Liver (tissue), 9 donors: ENCODE data around the gene EXOSC2. TPM values are rescaled to one million over a fixed set of nuclear protein-coding genes. Genes with fewer than 3 reads are reported as not detected.

Experiments used
- DNase-seq: peaks from one replicate; pipeline ENCODE4 v3.0.0-alpha.2; 2017; ENCODE audit warnings: low spot score
- H3K27ac ChIP-seq, 2 donors: one replicate each; pipeline ENCODE4 v1.7.0; 2013; ENCODE audit warnings: inconsistent platforms in 2 of 2, low read length in 2 of 2, control low read depth in 1 of 2, low read depth in 1 of 2, mild to moderate bottlenecking in 1 of 2
- H3K27me3 ChIP-seq, 4 donors: one replicate each; pipeline versions ENCODE4 v1.6.1 to v1.7.0; 2013; ENCODE audit warnings: low read length in 3 of 4, inconsistent platforms in 1 of 4, mild to moderate bottlenecking in 1 of 4, moderate library complexity in 1 of 4; ENCODE audit not compliant: control insufficient read depth in 4 of 4, insufficient read depth in 4 of 4
- H3K36me3 ChIP-seq, 4 donors: one replicate each; pipeline versions ENCODE4 v1.6.1 to v1.7.0; 2013; ENCODE audit warnings: low read length in 3 of 4, mild to moderate bottlenecking in 3 of 4, low read depth in 1 of 4, moderate library complexity in 1 of 4; ENCODE audit not compliant: control insufficient read depth in 4 of 4, insufficient read depth in 3 of 4
- H3K4me1 ChIP-seq, 4 donors: one replicate each; pipeline versions ENCODE4 v1.6.1 to v1.7.0; 2013; ENCODE audit warnings: low read length in 3 of 4, mild to moderate bottlenecking in 3 of 4, moderate library complexity in 1 of 4; ENCODE audit not compliant: control insufficient read depth in 4 of 4, insufficient read depth in 4 of 4
- H3K4me3 ChIP-seq, 3 donors: one replicate each; pipeline versions ENCODE4 v1.6.1 to v1.7.0; 2013; ENCODE audit warnings: low read length in 3 of 3, control low read depth in 1 of 3, low read depth in 1 of 3, mild to moderate bottlenecking in 1 of 3
- H3K9ac ChIP-seq, 2 donors: one replicate each; pipeline ENCODE4 v1.7.0; 2013; ENCODE audit warnings: low read length in 2 of 2, mild to moderate bottlenecking in 2 of 2, moderate library complexity in 2 of 2, control low read depth in 1 of 2, low read depth in 1 of 2
- H3K9me3 ChIP-seq, 4 donors: one replicate each; pipeline versions ENCODE4 v1.6.1 to v1.7.0; 2013; ENCODE audit warnings: low read length in 3 of 4; ENCODE audit not compliant: control insufficient read depth in 4 of 4
- EGR1 ChIP-seq, 2 donors: IDR thresholded peaks; 2 replicates each; pipeline ENCODE4 v1.6.1; 2016 to 2018; ENCODE audit warnings: antibody characterized with exemption in 2 of 2, low read depth in 2 of 2
- FOXA1 ChIP-seq: IDR thresholded peaks from 2 replicates; pipeline ENCODE4 v1.6.1; 2016; ENCODE audit warnings: antibody characterized with exemption
- FOXA2 ChIP-seq: IDR thresholded peaks from 2 replicates; pipeline ENCODE4 v1.6.1; 2016; ENCODE audit warnings: antibody characterized with exemption
- GABPA ChIP-seq, 2 donors: IDR thresholded peaks in 1 of 2; conservative IDR thresholded peaks in 1 of 2; 2 replicates each; pipeline ENCODE4 v1.6.1; 2016; ENCODE audit warnings: antibody characterized with exemption in 2 of 2, mild to moderate bottlenecking in 1 of 2, moderate library complexity in 1 of 2
- HNF4G ChIP-seq: IDR thresholded peaks from 2 replicates; pipeline ENCODE4 v1.6.1; 2016; ENCODE audit warnings: antibody characterized with exemption
- JUND ChIP-seq, 2 donors: IDR thresholded peaks; 2 replicates each; pipeline ENCODE4 v1.6.1; 2016; ENCODE audit warnings: antibody characterized with exemption in 2 of 2
- NR2F2 ChIP-seq: IDR thresholded peaks from 2 replicates; pipeline ENCODE4 v1.6.1; 2016; ENCODE audit warnings: antibody characterized with exemption
- RXRA ChIP-seq, 2 donors: IDR thresholded peaks; 2 replicates each; pipeline ENCODE4 v1.6.1; 2017 to 2018; ENCODE audit warnings: antibody characterized with exemption in 2 of 2, mild to moderate bottlenecking in 1 of 2
- SP1 ChIP-seq: IDR thresholded peaks from 2 replicates; pipeline ENCODE4 v1.6.1; 2018; ENCODE audit warnings: antibody characterized with exemption, mild to moderate bottlenecking
- TAF1 ChIP-seq: conservative IDR thresholded peaks from 2 replicates; pipeline ENCODE4 v1.6.1; 2016; ENCODE audit warnings: antibody characterized with exemption, mild to moderate bottlenecking
- YY1 ChIP-seq: IDR thresholded peaks from 2 replicates; pipeline ENCODE4 v1.6.1; 2016; ENCODE audit warnings: antibody characterized with exemption, mild to moderate bottlenecking
- WGBS: extraction: QIAGEN DNeasy Blood & Tissue Kit; methylation state at CpG from one replicate; pipeline ENCODE4 v1.1.7; 2013; 5-methylcytosine and 5-hydroxymethylcytosine counted together
- polyA plus RNA-seq, 2 donors: library from polyadenylated mRNA; stranded (reverse) in 1 of 2; unstranded in 1 of 2; fragments of 200-250 nt in 1 of 2; fragments of >200 nt in 1 of 2; fragmentation: Nextera tagmentation in 1 of 2; extraction: Ambion mirVana in 1 of 2; gene quantifications; one replicate each; pipeline versions ENCODE4 v1.2.1 to v1.2.3, GENCODE V29; 2013 to 2015
- total RNA-seq, 2 donors: library from RNA; depleted of rRNA; stranded (reverse); fragments of >200 nt; gene quantifications; one replicate each; pipeline ENCODE4 v1.2.3, GENCODE V29; 2014
- TF ChIP-seq, protein P1 (sequence below): IDR thresholded peaks from 2 replicates; pipeline ENCODE4 v1.6.1; 2016; ENCODE audit warnings: antibody characterized with exemption
- TF ChIP-seq, protein P2 (sequence below): IDR thresholded peaks from 2 replicates; pipeline ENCODE4 v1.6.1; 2016; ENCODE audit warnings: antibody characterized with exemption
- TF ChIP-seq, protein P3 (sequence below): fragments of 150-350 bp; IDR thresholded peaks from 2 replicates; pipeline ENCODE4 v1.5.1; 2017; ENCODE audit warnings: improper control_type of control experiment, low read depth, low read length; ENCODE audit not compliant: missing input control
- TF ChIP-seq, protein P4 (sequence below): IDR thresholded peaks from 2 replicates; pipeline ENCODE4 v1.6.1; 2016; ENCODE audit warnings: antibody characterized with exemption
- TF ChIP-seq, protein P5 (sequence below): IDR thresholded peaks from 2 replicates; pipeline ENCODE4 v1.6.1; 2016; ENCODE audit warnings: antibody characterized with exemption, mild to moderate bottlenecking
- donor health status: healthy.
- donor health status: healthy.
- donor health status: healthy.
- donor health status: healthy.
- donor health status: healthy.

EXOSC2 gene
- total and polyA plus RNA-seq, 4 donors, result 7.6 to 21.2 (median 13.1) TPM

DNA sequence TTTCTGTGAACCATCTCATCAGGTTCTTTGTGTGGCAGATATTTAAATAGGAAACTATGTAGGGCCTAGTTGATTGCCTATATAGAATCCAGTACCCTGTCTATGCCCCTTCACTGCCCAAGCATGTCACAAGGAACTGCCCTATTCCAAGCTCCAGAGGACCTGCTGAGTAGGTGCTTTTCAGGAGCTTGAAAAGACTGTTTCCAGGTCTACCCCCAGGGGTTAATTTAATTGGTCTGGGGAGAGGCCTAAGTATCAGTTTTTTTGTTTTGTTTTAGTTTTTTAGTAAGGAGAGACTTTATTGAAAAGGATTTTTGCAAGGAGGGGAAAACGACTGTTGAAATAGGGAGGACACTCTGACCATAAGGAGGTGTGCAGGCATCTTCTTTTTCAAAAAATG is 43.3 kb downstream of the EXOSC2 start:
- WGBS, result 94% methylated on average over 1 of the region's 1 CpG

DNA sequence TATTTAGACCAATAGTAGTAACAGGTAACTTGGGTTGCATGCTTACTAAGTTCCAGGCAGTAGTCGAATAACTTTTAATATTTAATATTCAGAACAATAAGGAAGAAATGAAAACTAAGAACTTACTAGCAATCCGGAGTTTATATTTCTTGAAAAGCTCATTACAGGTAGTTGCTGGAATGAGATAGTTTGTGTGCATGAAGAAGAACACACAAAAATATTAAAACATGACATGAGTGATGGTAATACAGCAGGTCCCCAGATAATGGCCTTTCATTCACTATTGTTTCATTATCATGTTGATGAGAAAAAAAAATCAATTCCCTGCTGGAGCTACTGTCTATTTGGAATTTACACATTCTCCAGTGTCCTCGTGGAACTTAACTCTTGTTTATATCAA is 44.7 kb downstream of the EXOSC2 start:
- H3K4me1 ChIP-seq, result peaks cover 0 to 10% (median 3%) of the 10 kb centered on the region in 4 donors
- H3K36me3 ChIP-seq, result no peaks in the 10 kb centered on the region
- DNase-seq, result no peak
- H3K27me3 ChIP-seq, result no peaks in the 10 kb centered on the region
- no peak overlapping the region for H3K9ac ChIP-seq
- no peaks in the 10 kb centered on the region for H3K9me3 ChIP-seq
- no peak overlapping the region for H3K27ac ChIP-seq
- H3K4me3 ChIP-seq, result no peak overlapping the region
- 76% methylated on average over 3 of the region's 3 CpGs for WGBS
- no peak for TF ChIP-seq SP1
- TF ChIP-seq NR2F2, result no peak
- TF ChIP-seq, protein P1, sequence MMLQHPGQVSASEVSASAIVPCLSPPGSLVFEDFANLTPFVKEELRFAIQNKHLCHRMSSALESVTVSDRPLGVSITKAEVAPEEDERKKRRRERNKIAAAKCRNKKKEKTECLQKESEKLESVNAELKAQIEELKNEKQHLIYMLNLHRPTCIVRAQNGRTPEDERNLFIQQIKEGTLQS, result no peak
- TF ChIP-seq TAF1, result no peak
- TF ChIP-seq FOXA1, result no peak
- TF ChIP-seq EGR1 (IDR thresholded peaks at IDR 0.05; ENCODE audit: low read depth in 2 of 2), result no peak
- TF ChIP-seq, protein P2, sequence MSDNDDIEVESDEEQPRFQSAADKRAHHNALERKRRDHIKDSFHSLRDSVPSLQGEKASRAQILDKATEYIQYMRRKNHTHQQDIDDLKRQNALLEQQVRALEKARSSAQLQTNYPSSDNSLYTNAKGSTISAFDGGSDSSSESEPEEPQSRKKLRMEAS, result no peak
- TF ChIP-seq YY1, result no peak
- TF ChIP-seq, protein P3, sequence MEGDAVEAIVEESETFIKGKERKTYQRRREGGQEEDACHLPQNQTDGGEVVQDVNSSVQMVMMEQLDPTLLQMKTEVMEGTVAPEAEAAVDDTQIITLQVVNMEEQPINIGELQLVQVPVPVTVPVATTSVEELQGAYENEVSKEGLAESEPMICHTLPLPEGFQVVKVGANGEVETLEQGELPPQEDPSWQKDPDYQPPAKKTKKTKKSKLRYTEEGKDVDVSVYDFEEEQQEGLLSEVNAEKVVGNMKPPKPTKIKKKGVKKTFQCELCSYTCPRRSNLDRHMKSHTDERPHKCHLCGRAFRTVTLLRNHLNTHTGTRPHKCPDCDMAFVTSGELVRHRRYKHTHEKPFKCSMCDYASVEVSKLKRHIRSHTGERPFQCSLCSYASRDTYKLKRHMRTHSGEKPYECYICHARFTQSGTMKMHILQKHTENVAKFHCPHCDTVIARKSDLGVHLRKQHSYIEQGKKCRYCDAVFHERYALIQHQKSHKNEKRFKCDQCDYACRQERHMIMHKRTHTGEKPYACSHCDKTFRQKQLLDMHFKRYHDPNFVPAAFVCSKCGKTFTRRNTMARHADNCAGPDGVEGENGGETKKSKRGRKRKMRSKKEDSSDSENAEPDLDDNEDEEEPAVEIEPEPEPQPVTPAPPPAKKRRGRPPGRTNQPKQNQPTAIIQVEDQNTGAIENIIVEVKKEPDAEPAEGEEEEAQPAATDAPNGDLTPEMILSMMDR, result no peak
- TF ChIP-seq, protein P4, sequence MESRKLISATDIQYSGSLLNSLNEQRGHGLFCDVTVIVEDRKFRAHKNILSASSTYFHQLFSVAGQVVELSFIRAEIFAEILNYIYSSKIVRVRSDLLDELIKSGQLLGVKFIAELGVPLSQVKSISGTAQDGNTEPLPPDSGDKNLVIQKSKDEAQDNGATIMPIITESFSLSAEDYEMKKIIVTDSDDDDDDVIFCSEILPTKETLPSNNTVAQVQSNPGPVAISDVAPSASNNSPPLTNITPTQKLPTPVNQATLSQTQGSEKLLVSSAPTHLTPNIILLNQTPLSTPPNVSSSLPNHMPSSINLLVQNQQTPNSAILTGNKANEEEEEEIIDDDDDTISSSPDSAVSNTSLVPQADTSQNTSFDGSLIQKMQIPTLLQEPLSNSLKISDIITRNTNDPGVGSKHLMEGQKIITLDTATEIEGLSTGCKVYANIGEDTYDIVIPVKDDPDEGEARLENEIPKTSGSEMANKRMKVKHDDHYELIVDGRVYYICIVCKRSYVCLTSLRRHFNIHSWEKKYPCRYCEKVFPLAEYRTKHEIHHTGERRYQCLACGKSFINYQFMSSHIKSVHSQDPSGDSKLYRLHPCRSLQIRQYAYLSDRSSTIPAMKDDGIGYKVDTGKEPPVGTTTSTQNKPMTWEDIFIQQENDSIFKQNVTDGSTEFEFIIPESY, result no peak

More for the DNA sequence above, 43.3 kb downstream of the EXOSC2 start:
- no peak for TF ChIP-seq HNF4G
- no peak for TF ChIP-seq TAF1
- TF ChIP-seq FOXA2, result no peak
- TF ChIP-seq, protein P4, result no peak
- TF ChIP-seq, protein P5, sequence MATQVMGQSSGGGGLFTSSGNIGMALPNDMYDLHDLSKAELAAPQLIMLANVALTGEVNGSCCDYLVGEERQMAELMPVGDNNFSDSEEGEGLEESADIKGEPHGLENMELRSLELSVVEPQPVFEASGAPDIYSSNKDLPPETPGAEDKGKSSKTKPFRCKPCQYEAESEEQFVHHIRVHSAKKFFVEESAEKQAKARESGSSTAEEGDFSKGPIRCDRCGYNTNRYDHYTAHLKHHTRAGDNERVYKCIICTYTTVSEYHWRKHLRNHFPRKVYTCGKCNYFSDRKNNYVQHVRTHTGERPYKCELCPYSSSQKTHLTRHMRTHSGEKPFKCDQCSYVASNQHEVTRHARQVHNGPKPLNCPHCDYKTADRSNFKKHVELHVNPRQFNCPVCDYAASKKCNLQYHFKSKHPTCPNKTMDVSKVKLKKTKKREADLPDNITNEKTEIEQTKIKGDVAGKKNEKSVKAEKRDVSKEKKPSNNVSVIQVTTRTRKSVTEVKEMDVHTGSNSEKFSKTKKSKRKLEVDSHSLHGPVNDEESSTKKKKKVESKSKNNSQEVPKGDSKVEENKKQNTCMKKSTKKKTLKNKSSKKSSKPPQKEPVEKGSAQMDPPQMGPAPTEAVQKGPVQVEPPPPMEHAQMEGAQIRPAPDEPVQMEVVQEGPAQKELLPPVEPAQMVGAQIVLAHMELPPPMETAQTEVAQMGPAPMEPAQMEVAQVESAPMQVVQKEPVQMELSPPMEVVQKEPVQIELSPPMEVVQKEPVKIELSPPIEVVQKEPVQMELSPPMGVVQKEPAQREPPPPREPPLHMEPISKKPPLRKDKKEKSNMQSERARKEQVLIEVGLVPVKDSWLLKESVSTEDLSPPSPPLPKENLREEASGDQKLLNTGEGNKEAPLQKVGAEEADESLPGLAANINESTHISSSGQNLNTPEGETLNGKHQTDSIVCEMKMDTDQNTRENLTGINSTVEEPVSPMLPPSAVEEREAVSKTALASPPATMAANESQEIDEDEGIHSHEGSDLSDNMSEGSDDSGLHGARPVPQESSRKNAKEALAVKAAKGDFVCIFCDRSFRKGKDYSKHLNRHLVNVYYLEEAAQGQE, result no peak
- TF ChIP-seq EGR1 (IDR thresholded peaks at IDR 0.05; ENCODE audit: low read depth in 2 of 2), result no peak
- TF ChIP-seq YY1, result no peak
- no peak for TF ChIP-seq SP1
- no peak for TF ChIP-seq RXRA (IDR thresholded peaks at IDR 0.05)
- TF ChIP-seq JUND (IDR thresholded peaks at IDR 0.05), result no peak
- TF ChIP-seq, protein P1, result no peak
- TF ChIP-seq, protein P3, result no peak
- no peak for TF ChIP-seq FOXA1
- TF ChIP-seq GABPA (IDR thresholded peaks at IDR 0.05 in 1 of 2, conservative IDR thresholded peaks at IDR 0.05 in 1 of 2), result no peak
- Histone ChIP-seq H3K9me3 (no peaks in the 10 kb centered on the region), H3K4me3 (no peak overlapping the region), H3K9ac (no peak overlapping the region), H3K36me3 (no peaks in the 10 kb centered on the region), H3K27ac (no peak overlapping the region), H3K27me3 (no peaks in the 10 kb centered on the region), H3K4me1 (peaks cover 0 to 13% (median 3%) of the 10 kb centered on the region in 4 donors)
- DNase-seq, result no peak
